Ascending aorta (tissue), 2 donors: ENCODE data around the gene PHF2. TPM values are rescaled to one million over a fixed set of nuclear protein-coding genes. Genes with fewer than 3 reads are reported as not detected.

Experiments
- DNase-seq, 2 donors: peaks; one replicate each; pipeline ENCODE4 v3.0.0-alpha.2; 2019; ENCODE audit warnings: low spot score in 2 of 2
- H3K27ac ChIP-seq, 2 donors: fragments of 200-600 bp; sonication (generic); one replicate each; pipeline ENCODE4 v1.5.1; 2016 to 2017; ENCODE audit warnings: mild to moderate bottlenecking in 1 of 2
- H3K27me3 ChIP-seq: fragments of 200-600 bp; sonication (generic); one replicate; pipeline ENCODE4 v1.5.1; 2017
- H3K36me3 ChIP-seq, 2 donors: fragments of 200-600 bp; sonication (generic); one replicate each; pipeline ENCODE4 v1.5.1; 2016
- H3K4me1 ChIP-seq, 2 donors: fragments of 200-600 bp; sonication (generic); one replicate each; pipeline ENCODE4 v1.5.1; 2016 to 2017; ENCODE audit warnings: mild to moderate bottlenecking in 1 of 2
- H3K4me3 ChIP-seq, 2 donors: fragments of 200-600 bp; sonication (generic); one replicate each; pipeline ENCODE4 v1.5.1; 2016 to 2017; ENCODE audit warnings: mild to moderate bottlenecking in 1 of 2
- H3K9me3 ChIP-seq, 2 donors: fragments of 200-600 bp; sonication (generic); one replicate each; pipeline ENCODE4 v1.5.1; 2016
- intact Hi-C: fragments of 100-400 bp; cut with DNase I; formaldehyde crosslinking; loops from one replicate; pipeline ENCODE4 v1.15.1; 2023
- total RNA-seq: library from RNA; depleted of rRNA; stranded (reverse); fragments of >200 nt; gene quantifications from one replicate; pipeline ENCODE4 v1.1.0, GENCODE V29; 2016
- TF ChIP-seq, protein P1 (sequence below), 3 experiments: fragments of 200-600 bp in 2 of 3; fragments of 450-650 bp in 1 of 3; sonication (generic) in 2 of 3; IDR thresholded peaks; one replicate each; pipeline ENCODE4 v1.5.1; 2016 to 2019; ENCODE audit warnings: antibody characterized with exemption in 3 of 3, mild to moderate bottlenecking in 1 of 3, moderate library complexity in 1 of 3

PHF2 gene
- total RNA-seq, 1 donor from 2014 or later, result 45.1 TPM

DNA sequence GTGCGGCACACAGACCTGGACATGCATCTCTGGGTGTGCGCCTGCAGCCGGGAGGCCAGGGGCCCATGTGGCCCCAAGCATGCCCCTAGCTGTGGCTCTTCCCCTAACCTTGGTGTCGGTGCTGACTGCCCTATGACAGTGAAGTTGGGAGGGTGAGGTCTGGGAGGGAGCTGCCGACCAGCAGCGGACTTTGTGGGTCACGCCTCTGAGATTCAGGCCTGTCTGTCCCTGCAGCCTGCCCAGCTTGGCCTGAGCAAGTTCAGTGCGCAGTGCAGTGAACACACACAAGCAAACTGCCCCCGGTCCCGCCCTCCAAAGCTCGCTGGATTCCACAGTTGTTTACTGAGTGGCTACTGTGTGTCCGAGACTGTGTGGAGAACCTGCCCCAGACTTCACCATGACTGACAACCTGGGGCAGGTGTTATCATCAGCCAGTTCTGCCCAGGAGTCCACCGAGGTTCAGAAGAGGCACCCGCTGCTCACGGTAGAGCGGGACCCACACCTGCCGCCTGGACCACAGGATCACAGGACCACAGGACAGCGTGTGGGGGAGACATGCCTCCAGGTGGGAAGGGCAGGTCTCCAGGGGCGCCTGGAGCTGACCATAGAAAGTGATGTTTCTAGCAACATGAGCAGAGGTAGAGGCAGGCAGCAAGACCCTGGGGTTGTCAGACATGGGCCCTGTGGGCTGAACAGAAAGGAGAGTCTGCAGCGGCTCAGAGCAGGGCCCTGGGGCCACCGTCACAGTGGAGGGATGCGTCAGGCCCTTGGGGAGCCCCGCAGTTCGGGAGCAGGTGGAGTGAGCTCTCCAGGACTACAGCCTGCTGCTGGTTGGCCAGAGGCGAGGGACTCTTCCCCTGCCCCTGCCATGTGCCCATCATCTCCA is 105.1 kb downstream of the PHF2 start:
- Histone ChIP-seq H3K4me3 (no peak overlapping the region), H3K27me3 (no peaks in the 10 kb centered on the region), H3K9me3 (no peaks in the 10 kb centered on the region), H3K36me3 (peaks cover 21 to 23% of the 10 kb centered on the region in 2 donors), H3K27ac (no peak overlapping the region), H3K4me1 (no peaks in the 10 kb centered on the region)
- intact Hi-C loops, result loop anchor here (1.0 to 10.0 kb wide), 2 partner anchors 282 to 533 kb away; no protein-coding TSS in a partner anchor
- TF ChIP-seq, protein P1, sequence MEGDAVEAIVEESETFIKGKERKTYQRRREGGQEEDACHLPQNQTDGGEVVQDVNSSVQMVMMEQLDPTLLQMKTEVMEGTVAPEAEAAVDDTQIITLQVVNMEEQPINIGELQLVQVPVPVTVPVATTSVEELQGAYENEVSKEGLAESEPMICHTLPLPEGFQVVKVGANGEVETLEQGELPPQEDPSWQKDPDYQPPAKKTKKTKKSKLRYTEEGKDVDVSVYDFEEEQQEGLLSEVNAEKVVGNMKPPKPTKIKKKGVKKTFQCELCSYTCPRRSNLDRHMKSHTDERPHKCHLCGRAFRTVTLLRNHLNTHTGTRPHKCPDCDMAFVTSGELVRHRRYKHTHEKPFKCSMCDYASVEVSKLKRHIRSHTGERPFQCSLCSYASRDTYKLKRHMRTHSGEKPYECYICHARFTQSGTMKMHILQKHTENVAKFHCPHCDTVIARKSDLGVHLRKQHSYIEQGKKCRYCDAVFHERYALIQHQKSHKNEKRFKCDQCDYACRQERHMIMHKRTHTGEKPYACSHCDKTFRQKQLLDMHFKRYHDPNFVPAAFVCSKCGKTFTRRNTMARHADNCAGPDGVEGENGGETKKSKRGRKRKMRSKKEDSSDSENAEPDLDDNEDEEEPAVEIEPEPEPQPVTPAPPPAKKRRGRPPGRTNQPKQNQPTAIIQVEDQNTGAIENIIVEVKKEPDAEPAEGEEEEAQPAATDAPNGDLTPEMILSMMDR (IDR thresholded peaks at IDR 0.05), result no peak
- peak in 1 of 2 donors; percentile 61 for DNase-seq

DNA sequence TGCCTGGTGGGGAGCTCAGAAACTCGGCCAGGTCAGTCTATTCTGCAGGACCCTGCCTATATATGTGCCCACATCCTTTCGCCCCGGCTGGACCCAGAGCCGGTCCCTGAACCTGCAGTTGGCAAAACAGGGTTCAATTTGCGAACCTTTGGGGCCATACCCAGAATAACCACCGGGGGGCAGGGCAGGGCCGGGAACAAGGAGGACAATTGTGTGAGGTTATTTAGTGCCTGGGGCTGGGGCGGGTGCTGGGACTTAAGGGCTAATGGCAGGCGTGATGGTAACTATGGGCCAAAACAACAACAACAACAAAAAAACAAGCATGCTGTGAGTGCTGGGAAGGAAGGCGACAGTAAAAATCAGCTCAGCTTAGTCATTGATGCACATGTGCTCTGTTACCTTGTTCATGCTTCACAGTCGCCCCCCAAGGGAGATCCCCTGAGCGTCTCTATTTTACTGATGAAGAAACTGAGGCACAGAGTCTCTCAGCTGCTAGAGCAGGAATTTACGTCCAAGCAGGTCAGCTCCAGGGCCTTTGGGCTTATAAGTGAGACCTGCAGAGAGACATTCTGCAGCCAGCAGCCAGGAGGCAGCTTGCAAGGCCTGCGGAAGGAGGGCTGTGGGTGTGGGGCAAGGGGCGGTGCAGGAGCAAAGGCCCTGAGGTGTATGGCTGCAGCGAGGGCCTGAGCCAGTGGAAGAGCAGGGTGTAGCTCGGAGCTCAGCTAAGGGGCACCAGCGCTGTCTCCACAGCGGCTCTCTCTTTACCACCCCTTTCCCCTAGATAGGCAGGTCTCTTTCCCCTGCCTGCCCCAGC is 106.0 kb downstream of the PHF2 start:
- Histone ChIP-seq H3K27ac (no peak overlapping the region), H3K27me3 (no peaks in the 10 kb centered on the region), H3K4me3 (no peak overlapping the region), H3K36me3 (peaks cover 12 to 14% of the 10 kb centered on the region in 2 donors), H3K4me1 (no peaks in the 10 kb centered on the region), H3K9me3 (no peaks in the 10 kb centered on the region)
- TF ChIP-seq, protein P1 (IDR thresholded peaks at IDR 0.05), result peak; percentile 48 to 78 (median 77)
- intact Hi-C loops, result loop anchor here (1.0 to 10.0 kb wide), 2 partner anchors 281 to 532 kb away; no protein-coding TSS in a partner anchor
- DNase-seq, result peak in 1 of 2 donors; percentile 67

DNA sequence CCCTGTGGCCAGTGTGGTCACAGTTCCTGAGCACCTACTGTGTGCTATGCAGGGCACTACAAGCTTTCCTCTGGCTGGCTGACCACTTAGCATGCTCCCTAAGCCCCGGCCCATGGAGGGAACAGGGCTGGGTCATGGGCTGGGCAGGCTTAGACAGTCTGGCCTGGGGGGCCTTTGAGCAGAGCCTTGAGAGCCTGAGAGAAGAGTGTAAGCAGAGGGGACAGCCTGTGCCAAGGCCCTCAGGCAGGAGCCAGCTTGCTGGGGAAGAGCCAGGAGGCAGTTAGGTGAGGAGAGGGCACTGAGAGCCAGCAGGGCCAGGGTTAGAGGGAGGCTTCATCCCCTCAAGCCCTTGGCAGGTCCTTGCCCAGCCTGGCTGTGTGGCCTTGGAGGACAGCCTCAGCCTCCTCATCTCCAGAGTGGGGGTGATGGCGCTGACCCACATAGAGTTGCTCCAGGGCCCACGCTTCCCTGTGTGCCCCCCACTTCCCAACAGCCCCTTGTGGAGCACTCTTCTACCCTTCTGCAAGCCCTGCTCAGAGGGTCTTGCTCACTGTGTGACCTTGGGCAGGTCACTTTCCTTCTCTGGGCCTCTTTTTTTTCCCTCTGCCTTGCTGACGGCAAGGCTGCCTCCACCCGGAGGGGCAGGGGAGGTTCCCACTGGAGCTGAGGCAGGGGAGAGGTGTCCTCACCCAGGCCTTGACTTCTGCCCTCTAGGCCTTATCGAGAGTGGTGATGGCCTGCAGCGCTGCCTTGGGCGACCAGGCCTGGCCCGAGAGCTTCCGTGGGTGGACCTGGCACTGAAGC is 107.1 kb downstream of the PHF2 start:
- Histone ChIP-seq H3K27me3 (no peaks in the 10 kb centered on the region), H3K4me1 (no peaks in the 10 kb centered on the region), H3K36me3 (peaks cover 2 to 5% of the 10 kb centered on the region in 2 donors), H3K9me3 (peaks cover 0 to 8% of the 10 kb centered on the region in 2 donors), H3K4me3 (no peak overlapping the region), H3K27ac (no peak overlapping the region)
- peak in 1 of 2 donors; percentile 43 for DNase-seq
- intact Hi-C loops, result loop anchor here (10.0 kb wide), 1 partner anchor 531 kb away; no protein-coding TSS in a partner anchor
- TF ChIP-seq, protein P1 (IDR thresholded peaks at IDR 0.05), result no peak

DNA sequence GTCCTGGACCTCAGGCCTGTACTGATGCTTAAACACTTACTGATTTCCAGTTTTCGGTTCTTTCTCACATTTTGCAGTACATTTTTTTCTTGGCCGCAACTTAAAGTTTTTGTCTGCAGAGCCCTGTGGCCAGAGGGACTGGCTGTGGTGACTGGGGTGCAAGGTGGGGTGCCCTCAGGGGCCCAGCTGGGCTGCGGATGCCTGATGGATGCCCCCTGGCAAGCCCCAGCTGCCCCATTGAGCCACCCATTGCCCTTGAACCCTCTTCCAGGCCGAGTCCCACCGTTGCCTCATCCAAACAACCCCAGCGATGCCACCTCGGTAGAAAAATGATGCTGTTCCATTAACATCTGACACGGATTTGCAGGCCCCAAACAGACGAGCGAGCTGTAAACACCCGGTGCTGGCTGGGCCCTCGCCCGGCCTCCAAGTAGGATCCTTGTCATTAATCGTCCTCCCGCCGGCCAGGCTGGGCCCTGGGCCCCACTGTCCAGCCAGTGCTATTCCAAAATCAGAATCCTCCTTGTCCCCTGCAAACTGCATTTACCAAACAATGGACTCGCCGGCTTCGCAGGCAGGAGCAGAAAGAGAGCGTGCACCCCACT is 107.9 kb downstream of the PHF2 start:
- peak in 1 of 2 donors; percentile 54 for DNase-seq
- Histone ChIP-seq H3K36me3 (no peaks in the 10 kb centered on the region), H3K27ac (no peak overlapping the region), H3K4me3 (no peak overlapping the region), H3K27me3 (no peaks in the 10 kb centered on the region), H3K9me3 (peaks cover 0 to 10% of the 10 kb centered on the region in 2 donors), H3K4me1 (no peaks in the 10 kb centered on the region)
- TF ChIP-seq, protein P1 (IDR thresholded peaks at IDR 0.05), result no peak
- intact Hi-C loops, result loop anchor here (10.0 kb wide), 1 partner anchor 531 kb away; no protein-coding TSS in a partner anchor
